Adrenal gland (tissue), 12 donors: Measurements from ENCODE around the gene EYA4. TPM values are rescaled to one million over a fixed set of nuclear protein-coding genes. Genes with fewer than 3 reads are reported as not detected.

Experiments used
- DNase-seq, 7 donors: peaks; one replicate each; pipeline ENCODE4 v3.0.0-alpha.2; 2019 to 2020
- H3K27ac ChIP-seq, 5 donors: fragments of 200-600 bp; sonication (generic) in 4 of 5; 1 replicate in 3 of 5; 2 replicates in 2 of 5; pipeline versions ENCODE4 v1.5.1 to v1.8.0; 2016 to 2020; ENCODE audit warnings: mild to moderate bottlenecking in 1 of 5
- H3K27me3 ChIP-seq: fragments of 200-600 bp; 2 replicates; pipeline ENCODE4 v1.8.0; 2021
- H3K36me3 ChIP-seq, 2 donors: fragments of 200-600 bp; replicated peaks in 1 of 2; 1 replicate in 1 of 2; 2 replicates in 1 of 2; pipeline versions ENCODE4 v1.5.1 to v1.8.0; 2018 to 2022
- H3K4me1 ChIP-seq, 2 donors: fragments of 200-600 bp; replicated peaks in 1 of 2; 1 replicate in 1 of 2; 2 replicates in 1 of 2; pipeline versions ENCODE4 v1.5.1 to v1.8.0; 2018 to 2021
- H3K4me3 ChIP-seq, 4 donors: fragments of 200-600 bp; sonication (generic) in 3 of 4; one replicate each; pipeline ENCODE4 v1.5.1; 2016 to 2018
- H3K9me3 ChIP-seq, 3 donors: fragments of 200-600 bp; sonication (generic) in 1 of 3; replicated peaks in 1 of 3; 1 replicate in 2 of 3; 2 replicates in 1 of 3; pipeline versions ENCODE4 v1.5.1 to v1.8.0; 2016 to 2021
- CTCF ChIP-seq, 6 experiments: fragments of 450-650 bp in 4 of 6; fragments of 200-600 bp in 2 of 6; sonication (generic) in 1 of 6; IDR thresholded peaks; 1 replicate in 5 of 6; 2 replicates in 1 of 6; pipeline versions ENCODE4 v1.5.1 to v1.8.0; 2016 to 2021; ENCODE audit warnings: antibody characterized with exemption in 6 of 6, mild to moderate bottlenecking in 2 of 6, moderate library complexity in 1 of 6
- POLR2A ChIP-seq, 2 donors: fragments of 450-650 bp; IDR thresholded peaks; one replicate each; pipeline ENCODE4 v1.6.1; 2017; ENCODE audit warnings: antibody characterized with exemption in 2 of 2, mild to moderate bottlenecking in 2 of 2, moderate library complexity in 1 of 2
- WGBS, 4 donors: extraction: QIAGEN DNeasy Blood & Tissue Kit in 2 of 4; methylation state at CpG; one replicate each; pipeline versions ENCODE4 v1.1.5 to v1.1.7; 2013 to 2017; 5-methylcytosine and 5-hydroxymethylcytosine counted together
- intact Hi-C, 2 donors: fragments of 100-400 bp; cut with DNase I; formaldehyde crosslinking; loops; one replicate each; pipeline versions ENCODE4 v1.14.1 to v1.15.0; 2022 to 2023
- polyA plus RNA-seq, 3 donors: library from polyadenylated mRNA; stranded (reverse); fragments of 200-250 nt in 2 of 3; fragments of 350-450 nt in 1 of 3; fragmentation: Illumina TruSeq in 1 of 3; extraction: RNeasy Lipid Tissue Mini Kit (QIAGEN cat#74804) in 1 of 3; gene quantifications; one replicate each; pipeline ENCODE4 v1.2.3, GENCODE V29; 2013 to 2014
- total RNA-seq, 9 donors: library from RNA; depleted of rRNA in 4 of 9; stranded (reverse); fragments of >200 nt in 4 of 9; fragments of 120-200 nt in 1 of 9; fragmentation: NEBNext Ultra II Directional in 1 of 9; extraction: Animal tissue kit (Norgen Biotek cat#: 25700) in 1 of 9; gene quantifications; one replicate each; pipeline versions ENCODE4 v1.1.0 to v1.2.4, GENCODE V29; 2013 to 2023
- donor health status: healthy with polysubstance abuse.
- donor health status: Bipolar disorder and iron deficiency.
- donor health status: DM: yes; HTN: yes; CAD: no.
- donor health status: DM: no; HTN: no; CAD: no.
- donor health status: DM: no; HTN: no; CAD: no.
- donor health status: DM: yes; HTN: yes; CAD: no.

EYA4 gene
- total and polyA plus RNA-seq, 12 donors, result 0.17 to 6.3 (median 1.6) TPM

DNA sequence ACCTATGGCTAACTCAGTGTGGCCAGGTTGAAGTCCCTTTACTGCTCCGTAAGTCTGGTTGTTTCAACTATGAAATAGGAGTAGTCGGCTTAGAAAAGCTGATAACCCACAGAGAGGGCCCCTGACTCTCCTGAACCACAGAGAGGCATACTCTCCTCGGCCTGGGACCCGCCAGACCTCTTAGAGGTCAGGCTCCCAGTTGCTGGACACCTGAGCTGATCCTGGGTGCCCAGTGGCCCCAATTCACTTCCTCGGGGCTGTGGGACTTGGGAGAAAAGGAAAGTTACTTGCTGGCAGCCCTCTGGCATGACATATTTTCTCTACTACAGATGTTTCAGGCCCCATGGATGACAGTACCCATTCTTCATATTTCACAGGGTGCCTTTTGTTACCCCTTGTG lies 34.2 kb upstream of the EYA4 start:
- no peak for TF ChIP-seq POLR2A (IDR thresholded peaks at IDR 0.05)
- no peak for TF ChIP-seq CTCF (IDR thresholded peaks at IDR 0.05)
- no peak overlapping the region for H3K27ac ChIP-seq
- no peaks in the 10 kb centered on the region for H3K9me3 ChIP-seq
- H3K27me3 ChIP-seq, result no peaks in the 10 kb centered on the region
- no peak overlapping the region for H3K4me3 ChIP-seq
- WGBS, 4 donors, result 69 to 82% (median 78%) methylated on average over 5 of the region's 5 CpGs
- intact Hi-C loops, result no loop called here
- no peaks in the 10 kb centered on the region for H3K4me1 ChIP-seq
- no peak for DNase-seq
- H3K36me3 ChIP-seq, result no peaks in the 10 kb centered on the region

DNA sequence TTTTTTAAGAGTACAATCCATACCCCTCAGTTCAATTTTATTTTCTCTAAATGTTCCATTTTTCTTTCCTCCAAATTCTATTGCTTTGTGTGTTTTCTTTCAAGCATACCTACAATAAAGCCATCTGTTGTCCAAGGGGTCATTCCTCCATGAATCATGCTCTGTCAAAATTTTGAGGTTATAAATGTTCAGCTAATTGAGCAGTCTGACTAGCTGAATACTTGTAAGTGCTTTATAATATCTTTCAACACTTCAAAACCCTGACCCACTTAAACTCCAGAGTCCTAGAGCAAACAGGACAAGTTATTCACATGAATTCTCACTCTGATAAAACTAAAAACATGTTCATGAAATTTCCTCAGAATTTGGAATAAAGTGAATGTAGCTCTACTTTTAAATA lies 33.4 kb upstream of the EYA4 start:
- Histone ChIP-seq H3K36me3 (no peaks in the 10 kb centered on the region), H3K4me1 (no peaks in the 10 kb centered on the region), H3K9me3 (no peaks in the 10 kb centered on the region), H3K27me3 (no peaks in the 10 kb centered on the region), H3K27ac (no peak overlapping the region), H3K4me3 (no peak overlapping the region)
- intact Hi-C loops, result no loop called here
- no peak for DNase-seq
- no peak for TF ChIP-seq CTCF (IDR thresholded peaks at IDR 0.05)
- no peak for TF ChIP-seq POLR2A (IDR thresholded peaks at IDR 0.05)

GRCh38 chr6:133208183-133208755 lies 32.9 kb upstream of the EYA4 start:
- Histone ChIP-seq H3K9me3 (no peaks in the 10 kb centered on the region), H3K4me1 (no peaks in the 10 kb centered on the region), H3K36me3 (no peaks in the 10 kb centered on the region), H3K4me3 (no peak overlapping the region), H3K27ac (no peak overlapping the region), H3K27me3 (no peaks in the 10 kb centered on the region)
- intact Hi-C loops, result no loop called here
- no peak for DNase-seq
- 68 to 85% (median 77%) methylated on average over 4 of the region's 4 CpGs for WGBS, 4 donors
- no peak for TF ChIP-seq CTCF (IDR thresholded peaks at IDR 0.05)
- TF ChIP-seq POLR2A (IDR thresholded peaks at IDR 0.05), result no peak

DNA sequence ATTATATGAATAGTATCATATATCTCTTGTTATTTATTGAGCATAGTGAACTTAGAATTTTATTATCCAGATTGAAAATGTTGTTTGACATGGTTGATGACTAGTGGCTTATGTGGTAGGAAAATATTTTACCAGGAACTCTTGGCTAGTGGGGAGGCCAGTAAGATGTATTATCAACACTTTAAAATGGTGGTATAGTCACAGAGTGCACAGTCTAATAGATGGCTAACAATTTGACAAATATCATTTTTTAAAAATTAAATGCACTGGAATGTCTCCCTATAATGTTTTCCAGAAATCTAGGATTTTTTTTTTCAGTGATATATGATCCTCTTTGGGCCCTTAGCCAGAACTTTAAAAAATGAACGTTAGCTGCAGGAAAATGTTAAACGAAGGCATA lies 26.9 kb upstream of the EYA4 start:
- TF ChIP-seq POLR2A (IDR thresholded peaks at IDR 0.05) (no peak), CTCF (IDR thresholded peaks at IDR 0.05) (no peak)
- no peak overlapping the region for H3K4me3 ChIP-seq
- 15 to 31% (median 21%) methylated on average over 2 of the region's 2 CpGs for WGBS, 4 donors
- H3K27ac ChIP-seq, result no peak overlapping the region
- no peaks in the 10 kb centered on the region for H3K27me3 ChIP-seq
- intact Hi-C loops, result no loop called here
- H3K4me1 ChIP-seq, result no peaks in the 10 kb centered on the region
- H3K36me3 ChIP-seq, result no peaks in the 10 kb centered on the region
- no peaks in the 10 kb centered on the region for H3K9me3 ChIP-seq
- DNase-seq, result no peak
